Fibroblast of mammary gland (primary cell): ENCODE data around the gene PPP1R13B.
"Not testable (repeated sequence)": the region's sequence is repeated elsewhere in the genome, so short reads cannot be mapped to it uniquely, and the experiment has no call there.

Source experiments
- DNase-seq: peaks from one replicate; pipeline ENCODE4 v3.0.0-alpha.2; 2010; ENCODE audit warnings: low read depth
- H3K4me3 ChIP-seq: 2 replicates; pipeline ENCODE4 v1.5.1; 2011; ENCODE audit warnings: low read depth, mild to moderate bottlenecking, low read length, moderate library complexity; ENCODE audit not compliant: control insufficient read depth
- TF ChIP-seq, protein P1 (sequence below): conservative IDR thresholded peaks from 2 replicates; pipeline ENCODE4 v1.5.1; 2011; ENCODE audit warnings: low read depth, low read length, inconsistent platforms; ENCODE audit not compliant: control insufficient read depth, insufficient read depth

Gene PPP1R13B

DNA sequence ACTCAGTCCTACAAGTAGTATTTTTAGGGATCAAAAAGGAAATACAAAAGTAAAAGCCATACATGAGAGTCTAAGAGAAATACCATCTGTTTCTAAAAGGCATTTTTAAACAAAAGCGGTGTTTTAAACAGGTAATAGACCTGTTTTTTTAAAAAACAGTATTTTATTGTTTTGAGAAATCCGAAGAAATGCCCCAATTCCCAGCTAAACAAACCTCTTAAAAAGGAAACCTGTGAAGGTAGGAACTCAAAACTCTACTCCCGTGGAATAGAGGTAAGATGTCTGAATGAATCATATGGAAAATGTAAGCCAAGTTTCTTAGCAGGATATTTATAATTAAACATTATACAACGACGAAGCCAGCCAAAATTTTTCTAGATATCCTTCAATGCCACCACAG, 2.0 kb downstream of the PPP1R13B start:
- no peak overlapping the region for H3K4me3 ChIP-seq
- TF ChIP-seq, protein P1, sequence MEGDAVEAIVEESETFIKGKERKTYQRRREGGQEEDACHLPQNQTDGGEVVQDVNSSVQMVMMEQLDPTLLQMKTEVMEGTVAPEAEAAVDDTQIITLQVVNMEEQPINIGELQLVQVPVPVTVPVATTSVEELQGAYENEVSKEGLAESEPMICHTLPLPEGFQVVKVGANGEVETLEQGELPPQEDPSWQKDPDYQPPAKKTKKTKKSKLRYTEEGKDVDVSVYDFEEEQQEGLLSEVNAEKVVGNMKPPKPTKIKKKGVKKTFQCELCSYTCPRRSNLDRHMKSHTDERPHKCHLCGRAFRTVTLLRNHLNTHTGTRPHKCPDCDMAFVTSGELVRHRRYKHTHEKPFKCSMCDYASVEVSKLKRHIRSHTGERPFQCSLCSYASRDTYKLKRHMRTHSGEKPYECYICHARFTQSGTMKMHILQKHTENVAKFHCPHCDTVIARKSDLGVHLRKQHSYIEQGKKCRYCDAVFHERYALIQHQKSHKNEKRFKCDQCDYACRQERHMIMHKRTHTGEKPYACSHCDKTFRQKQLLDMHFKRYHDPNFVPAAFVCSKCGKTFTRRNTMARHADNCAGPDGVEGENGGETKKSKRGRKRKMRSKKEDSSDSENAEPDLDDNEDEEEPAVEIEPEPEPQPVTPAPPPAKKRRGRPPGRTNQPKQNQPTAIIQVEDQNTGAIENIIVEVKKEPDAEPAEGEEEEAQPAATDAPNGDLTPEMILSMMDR = no peak
- DNase-seq = no peak

- H3K4me3 ChIP-seq, DNase-seq: not testable (repeated sequence)
Observed at GRCh38 chr14:103841265-103841664, 6.1 kb downstream of the PPP1R13B start.

DNA sequence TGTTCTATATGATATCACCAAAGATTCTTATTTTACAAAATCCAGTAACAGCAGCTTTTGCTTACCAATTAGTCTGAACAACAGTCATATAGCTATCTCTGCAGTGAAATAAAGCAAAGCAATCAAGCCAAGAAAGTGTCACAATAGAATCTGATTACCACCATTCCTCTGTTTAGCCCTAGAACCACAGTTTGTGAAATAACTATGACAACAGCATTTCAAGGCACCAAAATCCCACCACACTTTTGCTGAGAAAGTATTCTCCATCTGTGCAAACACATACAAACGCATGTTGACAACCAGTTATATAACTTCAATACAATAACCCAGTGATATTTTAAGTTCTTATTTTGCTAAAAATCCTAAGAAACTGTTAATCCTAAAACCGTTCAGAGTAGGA, 7.4 kb downstream of the PPP1R13B start:
- H3K4me3 ChIP-seq = no peak overlapping the region
- no peak for DNase-seq
- TF ChIP-seq, protein P1 = no peak

- TF ChIP-seq, protein P1 = no peak
- no peak for DNase-seq
- no peak overlapping the region for H3K4me3 ChIP-seq
Observed at GRCh38 chr14:103839579-103839978, 7.8 kb downstream of the PPP1R13B start.

GRCh38 chr14:103838117-103838516, 9.3 kb downstream of the PPP1R13B start:
- H3K4me3 ChIP-seq = no peak overlapping the region
- TF ChIP-seq, protein P1 = no peak
- DNase-seq = no peak

DNA sequence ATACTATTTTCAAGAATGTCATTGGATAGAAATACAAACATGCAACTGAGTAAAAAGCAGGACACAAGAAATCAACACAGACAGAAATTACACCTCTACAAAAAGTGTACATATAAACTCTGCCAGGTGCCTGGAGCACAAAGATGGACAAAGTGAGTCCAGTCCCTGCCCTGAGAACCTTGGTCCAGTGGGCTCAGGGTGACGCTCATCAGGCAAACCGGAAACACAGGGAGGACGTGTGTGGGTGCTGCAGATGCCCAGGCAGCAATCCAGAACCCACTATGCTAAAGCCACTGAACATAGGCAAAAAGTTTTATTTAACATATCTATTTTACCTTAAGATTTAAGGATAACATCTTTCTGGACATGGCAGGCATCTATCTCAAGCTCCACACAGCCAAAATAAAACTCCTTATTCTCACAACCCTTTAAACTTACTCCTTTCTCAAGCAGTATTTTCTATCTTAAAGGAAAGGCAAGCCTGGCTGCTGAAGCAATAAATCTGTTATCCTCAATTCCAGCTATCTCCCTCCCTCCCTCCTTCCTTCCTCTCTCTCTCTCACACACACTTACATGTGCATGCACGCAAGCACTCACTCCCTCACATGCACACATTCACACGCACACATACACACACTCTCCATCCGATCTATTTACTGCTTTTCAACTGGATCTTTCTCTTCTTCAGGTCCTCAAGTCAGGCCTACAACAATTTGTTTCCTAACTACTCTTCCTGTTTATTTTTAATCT, 10.2 kb downstream of the PPP1R13B start:
- no peak for DNase-seq
- H3K4me3 ChIP-seq = no peak overlapping the region
- TF ChIP-seq, protein P1 = no peak

DNA sequence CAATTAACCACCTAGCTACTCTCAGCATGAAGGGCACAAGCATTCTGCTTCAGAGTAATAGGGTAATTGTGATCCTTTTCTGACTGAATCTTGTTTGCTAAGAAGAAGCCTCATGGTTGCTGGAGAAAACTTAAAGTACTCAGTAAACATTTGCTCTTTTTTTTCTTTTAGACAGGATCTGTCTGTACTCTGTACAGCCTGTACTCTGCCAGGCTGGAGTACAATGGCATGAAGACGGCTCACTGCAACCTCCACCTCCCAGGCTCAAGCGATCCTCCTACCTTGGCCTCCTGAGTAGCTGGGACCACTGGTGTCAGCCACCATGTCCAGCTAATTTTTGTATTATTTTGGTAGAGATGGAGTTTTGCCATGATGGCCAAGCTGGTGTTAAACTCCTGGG, 12.4 kb downstream of the PPP1R13B start:
- no peak overlapping the region for H3K4me3 ChIP-seq
- DNase-seq = no peak
- TF ChIP-seq, protein P1 = no peak
